Lung (tissue), 12 donors: ENCODE data around the gene SLFN12. TPM values are rescaled to one million over a fixed set of nuclear protein-coding genes. Genes with fewer than 3 reads are reported as not detected.

Source experiments
- ATAC-seq: fragments of 200-7000 bp; cut with Tn5 transposase; one replicate; pipeline ENCODE4 v1.9.1; 2020; ENCODE audit warnings: moderate number of reproducible peaks; ENCODE audit not compliant: insufficient read depth, low FRiP score
- DNase-seq, 3 donors: peaks; one replicate each; pipeline ENCODE4 v3.0.0-alpha.2; 2013 to 2017
- H3K27ac ChIP-seq, 2 donors: one replicate each; pipeline ENCODE4 v1.5.1; 2013; ENCODE audit warnings: mild to moderate bottlenecking in 2 of 2, moderate library complexity in 2 of 2, control low read depth in 1 of 2, inconsistent platforms in 1 of 2, low read depth in 1 of 2, low read length in 1 of 2
- H3K27me3 ChIP-seq, 3 donors: one replicate each; pipeline ENCODE4 v1.5.1; 2013; ENCODE audit warnings: low read length in 2 of 3; ENCODE audit not compliant: control insufficient read depth in 3 of 3, insufficient read depth in 3 of 3
- H3K36me3 ChIP-seq, 4 donors: one replicate each; pipeline ENCODE4 v1.5.1; 2013; ENCODE audit warnings: low read length in 4 of 4, mild to moderate bottlenecking in 1 of 4, moderate library complexity in 1 of 4; ENCODE audit not compliant: control insufficient read depth in 4 of 4, insufficient read depth in 4 of 4
- H3K4me1 ChIP-seq, 5 donors: one replicate each; pipeline ENCODE4 v1.5.1; 2013; ENCODE audit warnings: low read length in 5 of 5, mild to moderate bottlenecking in 2 of 5, moderate library complexity in 1 of 5; ENCODE audit not compliant: control insufficient read depth in 5 of 5, insufficient read depth in 5 of 5
- H3K4me3 ChIP-seq: one replicate; pipeline ENCODE4 v1.5.1; 2013; ENCODE audit warnings: mild to moderate bottlenecking, control low read depth, moderate library complexity
- H3K9ac ChIP-seq, 2 donors: one replicate each; pipeline ENCODE4 v1.5.1; 2013; ENCODE audit warnings: low read length in 2 of 2, control low read depth in 1 of 2; ENCODE audit not compliant: insufficient read depth in 1 of 2
- H3K9me3 ChIP-seq, 4 donors: one replicate each; pipeline ENCODE4 v1.5.1; 2013; ENCODE audit warnings: low read length in 3 of 4, mild to moderate bottlenecking in 1 of 4, moderate library complexity in 1 of 4; ENCODE audit not compliant: control insufficient read depth in 4 of 4, insufficient read depth in 3 of 4
- WGBS, 2 donors: extraction: QIAGEN DNeasy Blood & Tissue Kit; methylation state at CpG; one replicate each; pipeline ENCODE4 v1.1.7; 2013; 5-methylcytosine and 5-hydroxymethylcytosine counted together
- polyA plus RNA-seq, 2 donors: library from polyadenylated mRNA; stranded (reverse); fragments of 200-250 nt; gene quantifications; one replicate each; pipeline ENCODE4 v1.2.1, GENCODE V29; 2013
- total RNA-seq, 2 donors: library from RNA; depleted of rRNA in 1 of 2; stranded (reverse); fragments of >200 nt in 1 of 2; gene quantifications; one replicate each; pipeline ENCODE4 v1.2.1, GENCODE V29; 2014 to 2021
- TF ChIP-seq, protein P1 (sequence below): IDR thresholded peaks from 2 replicates; pipeline ENCODE4 v1.5.1; 2012; ENCODE audit warnings: mild to moderate bottlenecking; ENCODE audit errors: control extremely low read depth, extremely low read depth
- donor health status: control.
- donor health status: control.
- donor health status: Bipolar disorder and iron deficiency.
- donor health status: healthy.
- donor health status: DM: yes; HTN: yes; CAD: no.

The SLFN12 gene
- total and polyA plus RNA-seq, 4 donors, result 2.9 to 27.4 (median 8.0) TPM

DNA sequence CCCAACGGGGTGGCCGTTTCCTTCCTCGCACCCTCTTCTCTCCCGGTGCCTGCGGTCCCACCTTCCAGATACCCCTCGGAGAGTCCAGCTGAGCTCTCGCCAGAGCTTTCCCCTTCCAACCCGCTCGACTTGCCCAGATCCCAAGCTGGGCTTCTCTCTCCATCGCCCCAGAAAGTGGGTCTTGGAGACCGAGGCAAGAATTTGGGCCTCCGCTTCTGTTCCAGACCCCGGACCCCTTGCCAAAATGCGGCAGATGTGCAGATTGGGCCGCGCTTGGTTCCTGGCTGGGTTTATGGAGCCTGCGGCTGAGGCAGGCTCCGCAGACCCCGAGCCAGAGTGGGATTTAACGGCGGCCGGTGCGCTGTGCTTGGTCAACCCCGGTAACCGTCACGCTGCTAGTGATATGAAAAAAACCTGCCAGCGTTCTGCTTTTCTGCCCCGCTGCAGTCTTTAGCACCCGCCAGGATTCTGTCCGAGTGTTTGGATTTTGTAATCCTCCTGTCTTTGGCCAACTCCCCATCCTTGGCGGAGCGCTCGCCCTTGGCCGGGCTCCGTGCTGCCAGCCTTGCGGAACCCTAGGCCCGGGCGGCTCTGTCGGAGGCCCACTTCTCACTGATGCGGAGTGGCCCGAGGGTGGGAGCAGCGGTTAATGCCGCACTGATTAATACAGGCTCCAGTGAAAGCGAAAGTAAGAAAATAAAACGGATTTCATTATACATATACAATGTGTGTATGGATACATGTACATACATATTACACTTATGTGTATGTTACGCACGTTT is 58.1 kb downstream of the SLFN12 start:
- peak; percentile 28 for ATAC-seq
- H3K9ac ChIP-seq, result peak overlapping the region; percentile 6 to 76
- TF ChIP-seq, protein P1, sequence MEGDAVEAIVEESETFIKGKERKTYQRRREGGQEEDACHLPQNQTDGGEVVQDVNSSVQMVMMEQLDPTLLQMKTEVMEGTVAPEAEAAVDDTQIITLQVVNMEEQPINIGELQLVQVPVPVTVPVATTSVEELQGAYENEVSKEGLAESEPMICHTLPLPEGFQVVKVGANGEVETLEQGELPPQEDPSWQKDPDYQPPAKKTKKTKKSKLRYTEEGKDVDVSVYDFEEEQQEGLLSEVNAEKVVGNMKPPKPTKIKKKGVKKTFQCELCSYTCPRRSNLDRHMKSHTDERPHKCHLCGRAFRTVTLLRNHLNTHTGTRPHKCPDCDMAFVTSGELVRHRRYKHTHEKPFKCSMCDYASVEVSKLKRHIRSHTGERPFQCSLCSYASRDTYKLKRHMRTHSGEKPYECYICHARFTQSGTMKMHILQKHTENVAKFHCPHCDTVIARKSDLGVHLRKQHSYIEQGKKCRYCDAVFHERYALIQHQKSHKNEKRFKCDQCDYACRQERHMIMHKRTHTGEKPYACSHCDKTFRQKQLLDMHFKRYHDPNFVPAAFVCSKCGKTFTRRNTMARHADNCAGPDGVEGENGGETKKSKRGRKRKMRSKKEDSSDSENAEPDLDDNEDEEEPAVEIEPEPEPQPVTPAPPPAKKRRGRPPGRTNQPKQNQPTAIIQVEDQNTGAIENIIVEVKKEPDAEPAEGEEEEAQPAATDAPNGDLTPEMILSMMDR, result no peak
- WGBS, 2 donors, result 0 to 1% methylated on average over 47 of the region's 47 CpGs
- H3K4me1 ChIP-seq, result peaks cover 0 to 8% (median 0%) of the 10 kb centered on the region in 5 donors
- peaks cover 0 to 67% (median 43%) of the 10 kb centered on the region in 3 donors for H3K27me3 ChIP-seq
- peak; percentile 57 to 70 (median 64) for DNase-seq
- H3K27ac ChIP-seq, result peak overlapping the region; percentile 70 to 93
- no peaks in the 10 kb centered on the region for H3K9me3 ChIP-seq
- peak overlapping the region; percentile 42 for H3K4me3 ChIP-seq
- H3K36me3 ChIP-seq, result no peaks in the 10 kb centered on the region

DNA sequence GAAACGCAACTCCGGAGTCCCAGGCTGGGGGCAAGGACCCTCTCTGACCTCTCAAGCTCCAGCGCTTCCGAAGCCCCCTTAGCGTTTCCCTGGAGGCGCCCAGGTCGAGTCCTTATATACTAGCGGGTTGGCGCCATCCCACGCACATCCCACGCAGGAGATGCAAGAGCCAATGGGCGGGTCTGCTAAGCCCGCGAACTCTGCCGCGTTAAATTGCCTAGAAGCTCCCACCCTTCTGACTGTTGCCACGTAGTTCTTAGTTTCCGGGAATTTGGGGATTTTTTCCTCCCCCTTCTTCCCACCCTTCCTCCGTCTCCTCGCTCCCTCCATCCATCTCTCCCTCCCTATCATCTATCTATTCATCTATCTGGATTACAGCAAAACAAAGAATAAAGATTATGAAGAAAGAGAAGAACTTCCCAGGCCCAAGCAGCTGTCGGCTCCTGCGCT is 58.7 kb downstream of the SLFN12 start, which contains the start of gene SLFN11:
Gene SLFN11 (minus strand): TSS at position 88 of the 450 bp plus-strand sequence. CDS start 9,814 bp downstream, outside the sequence.
- WGBS, 2 donors, result 0 to 1% methylated on average over 15 to 22 of the region's 22 CpGs
- Histone ChIP-seq H3K4me3 (peak within 1 kb of the TSS; percentile 85), H3K9ac (peak within 1 kb of the TSS; percentile 6 to 76), H3K4me1 (peaks cover 0 to 8% (median 0%) of the 10 kb centered on the region in 5 donors), H3K27me3 (peaks cover 0 to 67% (median 43%) of the 10 kb centered on the region in 3 donors), H3K27ac (peak within 1 kb of the TSS; percentile 70 to 93), H3K9me3 (no peaks in the 10 kb centered on the region), H3K36me3 (no peaks in the 10 kb centered on the region)
- ATAC-seq (peak; percentile 82), DNase-seq (peak in 2 of 3 donors; percentile 63 to 77)
- TF ChIP-seq, protein P1, result no peak

DNA sequence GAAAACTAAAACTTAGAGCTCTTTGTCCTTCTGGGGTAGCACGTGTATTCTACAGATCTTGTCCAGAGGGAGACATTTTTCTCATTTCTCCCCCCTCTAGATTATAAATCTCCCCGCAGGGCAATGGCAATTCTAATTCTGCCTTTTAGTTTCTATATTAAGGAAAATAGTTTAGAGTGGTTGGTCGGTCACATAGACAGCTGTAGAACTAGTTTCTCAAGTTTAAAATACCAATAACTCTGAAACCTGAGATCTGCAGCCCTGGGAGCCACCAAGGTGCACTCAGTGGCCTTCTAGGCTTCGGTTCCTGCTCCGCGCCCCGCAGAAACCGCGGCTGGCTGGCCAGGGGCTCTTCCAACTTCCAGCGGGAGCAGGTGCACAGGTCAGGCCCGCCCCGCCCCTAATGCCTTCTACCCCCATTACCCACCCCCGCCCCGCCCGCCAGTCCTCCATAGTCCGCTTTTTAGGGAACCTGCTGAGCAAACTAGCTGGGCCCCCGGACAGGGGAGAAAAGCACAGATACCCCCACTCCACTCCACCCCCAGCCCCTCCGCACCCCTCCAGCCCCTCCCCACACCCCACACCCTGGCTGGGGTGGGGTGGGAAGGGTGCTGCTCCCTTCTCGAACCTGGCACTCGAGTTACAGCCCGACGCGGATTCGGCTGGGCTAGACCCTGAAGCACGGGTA is 59.3 kb downstream of the SLFN12 start:
- Histone ChIP-seq H3K9me3 (no peaks in the 10 kb centered on the region), H3K36me3 (no peaks in the 10 kb centered on the region), H3K27me3 (peaks cover 0 to 69% (median 43%) of the 10 kb centered on the region in 3 donors), H3K9ac (peak overlapping the region in 1 of 2 donors; percentile 76), H3K4me1 (peaks cover 0 to 8% (median 0%) of the 10 kb centered on the region in 5 donors), H3K27ac (peak overlapping the region; percentile 36 to 93), H3K4me3 (peak overlapping the region; percentile 85)
- DNase-seq (peak in 1 of 3 donors; percentile 17), ATAC-seq (peak; percentile 33)
- TF ChIP-seq, protein P1, result no peak
- 1 to 2% methylated on average over 19 to 25 of the region's 25 CpGs for WGBS, 2 donors
